ENCODE measurements around the gene SEC63.
"Not testable (repeated sequence)": the region's sequence is repeated elsewhere in the genome, so short reads cannot be mapped to it uniquely, and the experiment has no call there.

The SEC63 gene, protein sequence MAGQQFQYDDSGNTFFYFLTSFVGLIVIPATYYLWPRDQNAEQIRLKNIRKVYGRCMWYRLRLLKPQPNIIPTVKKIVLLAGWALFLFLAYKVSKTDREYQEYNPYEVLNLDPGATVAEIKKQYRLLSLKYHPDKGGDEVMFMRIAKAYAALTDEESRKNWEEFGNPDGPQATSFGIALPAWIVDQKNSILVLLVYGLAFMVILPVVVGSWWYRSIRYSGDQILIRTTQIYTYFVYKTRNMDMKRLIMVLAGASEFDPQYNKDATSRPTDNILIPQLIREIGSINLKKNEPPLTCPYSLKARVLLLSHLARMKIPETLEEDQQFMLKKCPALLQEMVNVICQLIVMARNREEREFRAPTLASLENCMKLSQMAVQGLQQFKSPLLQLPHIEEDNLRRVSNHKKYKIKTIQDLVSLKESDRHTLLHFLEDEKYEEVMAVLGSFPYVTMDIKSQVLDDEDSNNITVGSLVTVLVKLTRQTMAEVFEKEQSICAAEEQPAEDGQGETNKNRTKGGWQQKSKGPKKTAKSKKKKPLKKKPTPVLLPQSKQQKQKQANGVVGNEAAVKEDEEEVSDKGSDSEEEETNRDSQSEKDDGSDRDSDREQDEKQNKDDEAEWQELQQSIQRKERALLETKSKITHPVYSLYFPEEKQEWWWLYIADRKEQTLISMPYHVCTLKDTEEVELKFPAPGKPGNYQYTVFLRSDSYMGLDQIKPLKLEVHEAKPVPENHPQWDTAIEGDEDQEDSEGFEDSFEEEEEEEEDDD

GRCh38 chr6:107957909-107958688, at the start of gene SEC63:
Gene SEC63, minus strand, starts transcription at chr6:107958208. Its CDS starts 199 bp downstream, at chr6:107958009.
- DNase-seq: peak; percentile 98

GRCh38 chr6:108005961-108006360, 48.0 kb upstream of the SEC63 start:
- DNase-seq: no peak

GRCh38 chr6:108004861-108005260, 46.9 kb upstream of the SEC63 start:
- no peak for DNase-seq

DNA sequence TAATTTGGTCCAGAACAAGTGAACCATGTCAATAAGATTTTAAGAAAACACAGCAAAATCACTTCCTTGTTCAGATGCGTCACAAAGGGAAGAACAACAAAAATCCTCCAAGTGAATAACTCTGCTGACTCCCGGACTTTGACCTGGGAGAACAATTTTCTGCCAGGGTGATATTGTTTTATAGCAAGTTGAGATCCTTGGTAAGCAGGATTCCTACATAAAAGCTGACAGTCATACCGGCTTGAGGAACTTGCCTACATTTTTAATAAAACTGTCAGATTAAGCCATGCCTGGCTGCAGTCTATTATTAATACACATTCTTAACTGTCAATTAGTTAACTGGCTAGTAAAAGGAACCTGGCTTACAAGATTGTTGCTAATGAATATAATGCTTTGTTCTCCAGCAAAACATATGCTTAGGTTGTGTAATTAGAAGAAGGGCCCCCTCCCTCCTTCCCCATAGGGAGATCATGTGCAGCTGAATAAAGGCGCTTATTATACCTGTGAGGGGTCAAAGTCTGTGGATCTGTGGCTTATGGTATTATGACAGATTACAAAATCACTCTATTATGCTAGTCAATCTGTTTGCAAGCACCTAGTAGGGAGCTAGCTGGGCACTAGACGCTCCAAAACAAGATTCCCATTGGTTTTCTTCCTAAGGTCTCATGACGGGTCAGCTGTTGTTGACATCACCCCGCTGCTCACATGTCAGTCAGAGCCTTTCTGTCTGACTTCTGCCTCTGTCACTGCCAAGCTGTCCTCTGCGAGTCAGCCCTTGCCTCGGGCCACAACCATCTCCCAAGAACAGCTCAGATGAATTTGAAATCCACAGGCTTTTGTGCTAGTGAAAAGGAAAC, 44.6 kb upstream of the SEC63 start:
- DNase-seq: no peak

DNA sequence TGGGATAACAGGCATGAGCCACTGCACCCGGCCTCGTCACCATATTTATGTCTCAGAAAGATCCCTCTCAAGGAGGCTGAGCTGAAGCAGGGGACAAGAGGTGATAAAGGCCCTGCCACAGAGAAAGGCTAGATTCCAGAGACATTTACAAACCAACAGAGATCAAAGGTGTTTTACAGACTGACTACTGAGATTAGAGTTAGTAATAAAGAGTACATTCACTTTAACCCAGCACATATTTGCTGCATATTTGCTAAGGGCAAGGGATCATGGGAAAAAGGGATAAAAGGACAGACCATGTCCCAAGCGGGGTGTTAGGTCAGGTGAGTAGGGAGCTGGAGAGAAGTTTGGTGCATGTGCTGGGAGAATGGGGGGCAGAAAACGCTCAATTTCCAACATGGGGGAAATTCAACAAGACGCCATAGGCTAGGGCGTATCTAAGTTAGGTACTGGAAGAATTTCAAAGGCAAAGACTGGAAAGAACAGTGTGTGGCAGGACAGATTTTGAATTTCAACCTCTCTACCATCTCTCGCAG, 43.8 kb upstream of the SEC63 start:
- no peak for DNase-seq

DNA sequence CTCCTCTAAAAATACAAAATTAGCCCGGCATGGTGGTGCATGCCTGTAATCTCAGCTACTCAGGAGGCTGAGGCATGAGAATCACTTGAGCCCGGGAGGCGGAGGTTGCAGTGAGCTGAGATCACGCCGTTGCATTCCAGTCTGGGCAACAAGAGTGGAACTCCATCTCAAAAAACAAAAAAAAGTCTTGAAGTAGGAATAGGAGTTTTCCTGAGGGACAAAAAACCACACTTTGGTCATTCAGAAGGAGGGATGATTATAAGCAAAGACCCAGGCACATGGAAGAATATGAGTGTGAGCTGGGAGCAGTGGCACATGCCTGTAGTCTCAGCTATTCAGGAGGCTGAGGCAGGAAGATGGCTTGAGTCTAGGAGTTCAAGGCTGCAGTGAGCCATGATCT, 42.3 kb upstream of the SEC63 start:
- DNase-seq: not testable (repeated sequence)

DNA sequence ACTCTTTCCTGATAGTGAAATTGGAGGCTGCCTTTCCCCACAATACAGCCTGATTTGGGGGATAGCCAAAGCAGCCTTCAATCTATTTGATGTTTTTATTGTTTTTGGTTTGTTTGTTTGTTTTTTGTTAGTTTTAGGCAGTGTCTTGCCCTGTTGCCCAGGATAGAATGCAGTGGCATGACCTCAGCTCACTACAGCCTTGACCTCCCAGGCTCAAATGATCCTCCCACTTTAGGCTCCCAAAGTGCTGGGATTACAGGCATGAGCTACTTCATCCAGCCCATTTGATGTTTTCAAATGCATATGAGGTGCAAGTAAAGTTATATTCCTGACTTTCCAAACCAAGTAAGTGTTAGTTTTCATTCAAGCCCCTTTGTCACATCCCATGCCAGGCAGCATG, 41.3 kb upstream of the SEC63 start:
- no peak for DNase-seq

DNA sequence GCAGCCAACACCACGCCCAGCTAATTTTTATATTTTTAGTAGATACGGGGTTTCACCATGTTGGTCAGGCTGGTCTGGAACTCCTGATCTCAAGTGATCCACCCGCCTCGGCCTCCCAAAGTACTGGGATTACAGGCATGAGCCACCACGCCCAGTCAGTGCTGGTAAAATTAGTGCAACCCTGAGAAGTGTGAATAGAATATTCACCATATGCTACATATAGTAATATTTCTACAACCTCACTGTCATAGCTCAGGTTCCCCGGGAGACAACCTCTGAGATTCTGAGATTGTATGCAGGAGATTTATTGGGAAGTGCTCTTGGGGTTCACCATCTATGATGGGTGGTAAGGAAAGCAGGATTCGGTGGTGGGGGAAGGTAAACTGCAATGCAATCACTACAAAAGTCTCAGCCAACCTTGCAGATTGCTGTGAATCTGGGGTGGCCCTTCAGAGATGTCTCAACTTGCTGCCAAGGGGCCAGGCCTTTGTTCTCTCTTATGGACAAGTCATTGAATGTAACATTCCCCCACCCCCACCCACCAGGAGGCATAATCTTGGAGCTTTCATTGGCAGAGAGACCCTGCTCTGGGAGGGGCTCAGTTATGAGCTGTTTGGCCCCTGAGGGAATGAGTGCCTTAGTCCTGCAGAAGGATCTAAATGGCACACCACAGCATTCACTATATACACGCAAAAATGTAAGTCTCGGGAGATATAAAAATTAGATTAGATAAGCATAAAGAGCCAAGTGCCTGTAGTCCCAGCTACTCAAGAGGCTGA, 34.0 kb upstream of the SEC63 start:
- no peak for DNase-seq

DNA sequence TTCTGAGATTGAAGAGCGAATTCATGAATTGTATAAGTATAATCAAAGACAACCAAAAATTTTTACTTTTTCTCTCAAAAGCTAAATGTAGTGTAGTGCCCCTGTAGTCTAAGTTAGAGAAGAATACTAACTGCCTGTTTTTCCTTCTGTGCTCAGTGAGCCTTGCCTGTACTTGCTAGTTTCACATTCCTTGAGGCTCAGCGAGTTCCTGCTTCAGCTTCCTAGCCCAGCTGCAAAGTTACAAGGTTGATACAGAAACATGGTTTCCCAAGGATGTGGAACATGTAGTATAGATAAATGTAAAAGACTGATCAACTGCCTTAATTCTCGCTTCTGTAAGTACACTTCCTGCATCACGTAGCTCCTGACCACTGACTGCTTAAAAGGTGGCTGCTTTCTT, 33.1 kb upstream of the SEC63 start:
- DNase-seq: no peak

DNA sequence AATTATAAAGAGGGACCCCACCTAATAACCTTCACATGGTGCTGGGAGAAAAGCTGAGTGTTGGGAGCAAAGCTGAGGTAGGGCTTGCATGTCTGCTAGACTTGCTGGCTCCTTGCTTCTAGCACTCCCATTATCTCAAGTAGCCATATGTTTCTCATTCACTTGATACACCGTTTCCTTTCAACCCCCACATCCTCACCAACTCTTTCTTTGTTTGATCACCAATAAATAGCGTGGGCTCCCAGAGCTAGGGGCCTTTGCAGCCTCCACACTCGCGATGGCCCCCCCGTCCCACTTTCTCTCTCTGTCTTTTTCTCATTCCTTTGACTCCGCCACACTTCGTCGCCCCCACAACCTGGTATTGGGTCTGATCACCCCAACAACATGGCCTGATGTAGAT, 32.6 kb upstream of the SEC63 start:
- not testable (repeated sequence) for DNase-seq

GRCh38 chr6:107989166-107990094, 31.4 kb upstream of the SEC63 start:
- no peak for DNase-seq

GRCh38 chr6:107988570-107988969, 30.6 kb upstream of the SEC63 start:
- DNase-seq: no peak

- no peak for DNase-seq
Measured at GRCh38 chr6:107987805-107988204, 29.8 kb upstream of the SEC63 start.

DNA sequence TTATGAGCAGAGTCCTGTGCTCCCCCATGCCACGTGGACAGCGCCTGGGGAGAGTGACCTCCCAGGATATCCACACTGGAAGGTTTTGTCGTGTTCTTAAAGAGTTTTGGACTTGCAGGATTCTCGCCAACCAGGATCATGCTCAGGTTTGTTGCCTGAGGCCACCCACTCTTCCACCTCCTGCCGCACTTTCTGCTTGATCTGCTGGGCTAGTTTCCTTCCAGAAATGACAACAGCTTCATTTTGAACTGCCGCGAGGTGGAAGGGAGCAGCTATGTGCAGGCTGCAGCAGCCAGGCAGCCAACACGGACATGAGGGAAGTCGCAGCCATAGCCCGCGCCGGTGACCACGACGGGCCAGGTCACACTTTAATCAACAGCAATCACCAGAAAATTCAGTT, 27.7 kb upstream of the SEC63 start:
- no peak for DNase-seq

DNA sequence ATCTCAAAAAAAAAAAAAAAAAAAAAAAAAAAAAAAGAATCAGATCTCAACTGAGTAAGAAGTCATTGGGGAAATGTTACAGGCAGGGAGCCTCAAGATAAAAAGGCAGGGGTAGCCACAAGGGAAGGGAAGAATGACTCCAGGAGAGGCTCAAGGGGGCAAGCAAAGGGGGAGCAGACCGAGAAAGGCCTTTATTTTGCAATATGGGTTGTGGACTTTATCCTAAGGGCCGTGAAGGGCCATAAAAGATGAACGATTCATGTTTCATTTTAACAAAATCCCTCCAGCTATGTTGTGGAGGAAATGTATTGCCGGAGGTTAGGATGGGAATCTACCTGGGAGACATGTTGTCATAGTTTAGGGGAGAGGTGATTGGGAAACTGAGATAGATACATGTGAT, 25.8 kb upstream of the SEC63 start:
- no peak for DNase-seq

DNA sequence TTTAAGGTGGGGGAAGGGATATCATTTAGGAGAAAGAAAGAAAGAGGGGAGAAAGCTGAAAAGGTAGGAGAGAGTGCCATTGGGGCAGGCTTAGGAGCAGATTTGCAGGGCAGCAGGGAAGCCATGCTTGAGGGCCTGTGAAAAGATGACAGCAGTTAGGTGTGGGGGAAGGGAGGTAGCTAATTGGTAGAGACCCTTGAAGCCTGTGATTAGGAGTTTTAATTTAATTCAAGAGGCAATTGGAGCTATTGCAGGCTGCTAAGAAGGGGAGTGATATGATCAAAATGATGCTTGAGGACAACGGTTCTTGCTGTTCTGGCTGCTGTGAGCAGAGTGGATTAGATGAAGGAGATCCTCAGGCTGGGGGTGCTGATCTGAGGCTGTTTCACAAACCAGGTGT, 24.5 kb upstream of the SEC63 start:
- DNase-seq: no peak

DNA sequence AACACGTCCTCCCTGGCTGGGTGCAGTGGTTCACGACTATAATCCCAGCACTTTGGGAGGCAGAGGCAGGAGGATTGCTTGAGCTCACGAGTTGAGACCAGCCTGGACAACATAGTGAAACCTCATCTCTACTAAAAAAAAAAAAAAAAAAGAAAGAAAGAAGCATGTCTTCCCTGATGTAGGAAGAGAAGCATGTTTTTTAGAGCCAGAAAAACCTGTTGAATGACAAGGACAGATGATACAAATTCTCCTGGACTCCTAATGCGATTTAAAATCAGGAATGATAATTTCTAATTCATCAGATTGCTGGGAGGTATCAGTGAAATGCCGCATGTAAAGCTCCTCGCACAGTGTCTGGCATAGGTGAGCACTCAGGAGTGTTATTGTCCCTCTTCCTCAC, 23.7 kb upstream of the SEC63 start:
- DNase-seq: no peak

DNA sequence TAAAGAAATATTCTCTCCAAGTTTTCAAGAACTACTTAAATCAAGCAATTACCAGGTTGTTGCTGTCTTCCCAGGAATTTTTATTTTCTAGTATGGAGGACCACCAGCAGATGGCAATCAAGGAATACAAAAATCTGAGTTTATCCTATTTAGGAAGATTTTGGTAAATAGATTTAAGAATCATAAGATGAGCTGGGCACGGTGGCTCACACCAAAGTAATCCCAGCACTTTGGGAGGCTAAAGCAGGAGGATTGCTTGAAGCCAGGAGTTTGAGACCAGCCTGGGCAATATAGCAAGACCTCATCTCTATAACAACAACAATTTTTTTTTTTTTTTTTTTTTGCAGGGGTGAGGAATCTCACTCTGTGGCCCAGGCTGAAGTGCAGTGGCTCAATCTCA, 19.3 kb upstream of the SEC63 start:
- DNase-seq: no peak

GRCh38 chr6:107976155-107976783, 18.3 kb upstream of the SEC63 start:
- no peak for DNase-seq

DNA sequence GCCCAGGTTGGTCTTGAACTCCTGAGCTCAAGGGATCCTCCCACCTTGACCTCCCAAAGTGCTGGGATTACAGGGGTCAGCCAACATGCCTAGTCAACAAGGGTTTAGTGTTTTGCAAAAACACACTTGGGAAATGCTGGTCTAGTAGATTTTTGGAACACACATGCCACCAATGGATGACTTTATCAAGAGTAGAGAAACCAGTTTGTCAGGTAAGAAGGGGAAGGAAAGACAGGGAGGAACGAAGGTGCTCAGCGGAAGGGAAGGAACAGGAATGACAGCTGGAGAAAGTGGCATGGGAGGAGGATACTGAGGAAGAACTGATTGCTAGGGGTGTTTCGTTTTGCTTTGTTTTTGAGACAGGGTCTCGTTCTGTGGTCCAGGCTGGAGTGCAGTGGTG, 15.6 kb upstream of the SEC63 start:
- DNase-seq: no peak
